ENCODE results near the gene WDR74. TPM values are rescaled to one million over a fixed set of nuclear protein-coding genes. Genes with fewer than 3 reads are reported as not detected.
A peak's percentile ranks its signal among the peaks of the same experiment; 100 is the strongest.

Gene WDR74
- total and polyA plus RNA-seq, 9 of the 15 experiments (the other 6 are each of a cell fraction or from before 2014, with no cell fraction given): 32.7 to 210 (median 114) TPM

DNA sequence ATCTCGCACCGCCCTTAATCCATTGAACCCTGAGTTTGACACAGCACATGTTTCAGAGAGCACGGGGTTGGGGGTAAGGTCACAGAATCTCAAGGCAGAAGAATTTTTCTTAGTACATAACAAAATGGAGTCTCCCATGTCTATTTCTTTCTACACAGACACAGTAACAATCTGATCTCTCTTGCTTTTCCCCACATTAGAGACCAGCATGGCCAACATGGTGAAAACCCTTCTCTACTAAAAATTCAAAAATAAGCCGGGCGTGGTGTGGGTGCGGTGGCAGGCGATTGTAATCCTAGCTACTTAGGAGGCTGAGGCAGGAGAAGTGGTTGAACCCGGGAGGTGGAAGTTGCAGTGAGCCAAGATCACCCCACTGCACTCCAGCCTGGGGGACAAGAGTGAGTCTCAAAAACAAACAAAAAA lies 19.9 kb upstream of the WDR74 start (continued):
- TF ChIP-seq, protein P1, sequence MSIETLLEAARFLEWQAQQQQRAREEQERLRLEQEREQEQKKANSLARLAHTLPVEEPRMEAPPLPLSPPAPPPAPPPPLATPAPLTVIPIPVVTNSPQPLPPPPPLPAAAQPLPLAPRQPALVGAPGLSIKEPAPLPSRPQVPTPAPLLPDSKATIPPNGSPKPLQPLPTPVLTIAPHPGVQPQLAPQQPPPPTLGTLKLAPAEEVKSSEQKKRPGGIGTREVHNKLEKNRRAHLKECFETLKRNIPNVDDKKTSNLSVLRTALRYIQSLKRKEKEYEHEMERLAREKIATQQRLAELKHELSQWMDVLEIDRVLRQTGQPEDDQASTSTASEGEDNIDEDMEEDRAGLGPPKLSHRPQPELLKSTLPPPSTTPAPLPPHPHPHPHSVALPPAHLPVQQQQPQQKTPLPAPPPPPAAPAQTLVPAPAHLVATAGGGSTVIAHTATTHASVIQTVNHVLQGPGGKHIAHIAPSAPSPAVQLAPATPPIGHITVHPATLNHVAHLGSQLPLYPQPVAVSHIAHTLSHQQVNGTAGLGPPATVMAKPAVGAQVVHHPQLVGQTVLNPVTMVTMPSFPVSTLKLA (conservative IDR thresholded peaks at IDR 0.05): peak; percentile 47 to 71; a peak in 3 of 4 replicates
- peak; percentile 66; the same call in 1 of the 2 replicates for TF ChIP-seq SMAD4 (CRISPR knock-in tag; conservative IDR thresholded peaks at IDR 0.05)
- TF ChIP-seq, protein P2, sequence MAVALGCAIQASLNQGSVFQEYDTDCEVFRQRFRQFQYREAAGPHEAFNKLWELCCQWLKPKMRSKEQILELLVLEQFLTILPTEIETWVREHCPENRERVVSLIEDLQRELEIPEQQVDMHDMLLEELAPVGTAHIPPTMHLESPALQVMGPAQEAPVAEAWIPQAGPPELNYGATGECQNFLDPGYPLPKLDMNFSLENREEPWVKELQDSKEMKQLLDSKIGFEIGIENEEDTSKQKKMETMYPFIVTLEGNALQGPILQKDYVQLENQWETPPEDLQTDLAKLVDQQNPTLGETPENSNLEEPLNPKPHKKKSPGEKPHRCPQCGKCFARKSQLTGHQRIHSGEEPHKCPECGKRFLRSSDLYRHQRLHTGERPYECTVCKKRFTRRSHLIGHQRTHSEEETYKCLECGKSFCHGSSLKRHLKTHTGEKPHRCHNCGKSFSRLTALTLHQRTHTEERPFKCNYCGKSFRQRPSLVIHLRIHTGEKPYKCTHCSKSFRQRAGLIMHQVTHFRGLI (CRISPR knock-in tag; IDR thresholded peaks at IDR 0.05): peak; percentile 64

DNA sequence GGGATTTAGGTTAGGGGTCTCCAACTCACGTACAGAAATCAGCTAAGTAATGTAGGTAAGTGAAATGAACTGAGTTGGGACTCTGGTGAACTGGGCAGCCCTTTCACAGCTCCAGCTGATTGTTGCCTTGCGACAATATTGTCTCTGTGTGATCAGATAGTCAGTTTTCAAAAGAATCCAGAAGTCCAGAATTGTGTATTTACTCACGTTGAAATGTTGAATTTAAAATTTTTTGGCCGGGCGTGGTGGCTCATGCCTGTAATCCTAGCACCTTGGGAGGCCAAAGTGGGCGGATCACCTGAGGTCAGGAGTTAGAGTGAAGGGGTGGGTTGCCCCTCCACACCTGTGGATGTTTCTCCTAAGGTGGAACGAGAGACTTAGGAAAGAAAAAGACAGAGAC lies 18.8 kb upstream of the WDR74 start:
- Histone ChIP-seq H2AFZ (ENCODE audit: low read depth, low read length) (no peak overlapping the region), H3K4me3 (peak overlapping the region; percentile 74), H3K9ac (ENCODE audit: insufficient read depth in 1 of 2, low read depth in 2 of 2, low read length in 2 of 2) (peak overlapping the region; percentile 29 to 96; a peak in 3 of 4 replicates), H3K9me1 (ENCODE audit: control insufficient read depth, insufficient read depth, low read length) (no peaks in the 10 kb centered on the region), H3K27ac (ENCODE audit: extremely low read depth, low read depth, low read length) (peak overlapping the region; percentile 99), H3K4me2 (ENCODE audit: insufficient read depth, low read length) (peak overlapping the region; percentile 99), H3K36me3 (ENCODE audit: control insufficient read depth, insufficient read depth, low read length) (peaks cover 54% of the 10 kb centered on the region), H3K4me1 (replicated peaks in 1 of 2; ENCODE audit: control insufficient read depth in 2 of 2, insufficient read depth in 2 of 2, low read length in 2 of 2) (peaks cover 26% of the 10 kb centered on the region in 2 experiments; a peak in 4 of 5 replicates), H3K9me3 (replicated peaks; ENCODE audit: control insufficient read depth, insufficient read depth, low read depth, low read length) (no peaks in the 10 kb centered on the region), H4K20me1 (replicated peaks; ENCODE audit: control insufficient read depth, insufficient read depth, low read length) (peaks cover 23% of the 10 kb centered on the region), H3K79me2 (ENCODE audit: control insufficient read depth, insufficient read depth, low read length) (peaks cover 99% of the 10 kb centered on the region), H3K27me3 (ENCODE audit: control insufficient read depth in 2 of 2, insufficient read depth in 2 of 2, low read length in 2 of 2) (no peaks in the 10 kb centered on the region)
- in situ Hi-C loops (cut with MboI): loop anchor here (25.0 kb wide), 1 partner anchor 471 kb away; no protein-coding TSS in a partner anchor
- ChIA-PET CTCF (ENCODE audit: low intra/inter-chr PET ratio) (no interaction called here), POLR2A (interaction anchor here (0.6 to 10.0 kb wide), 11 partner anchors 8 to 193 kb away, joined by 3 to 403 read pairs (median 3); partner anchors contain the start of genes C11orf98, CSKMT, HNRNPUL2 and SLC3A2)
- DNase-seq (ENCODE audit: extremely low read depth in 1 of 4, low spot score in 3 of 4) (peak in 1 of 4 experiments; percentile 44), FAIRE-seq (no peak), ATAC-seq (no peak)
- TF ChIP-seq TEAD2 (tag; IDR thresholded peaks at IDR 0.05): no peak
- TF ChIP-seq HDAC1 (IDR thresholded peaks at IDR 0.05): 0 out of 4 replicates have a peak, but pooled peaks of 1 of the 2 experiments have one; percentile 28
- TF ChIP-seq SIN3A (IDR thresholded peaks at IDR 0.05; ENCODE audit: borderline replicate concordance in 2 of 2, control insufficient read depth in 1 of 2, low read depth in 2 of 2, low read length in 2 of 2): peak; percentile 46 to 77; a peak in 2 of 4 replicates
- TF ChIP-seq, protein P3, sequence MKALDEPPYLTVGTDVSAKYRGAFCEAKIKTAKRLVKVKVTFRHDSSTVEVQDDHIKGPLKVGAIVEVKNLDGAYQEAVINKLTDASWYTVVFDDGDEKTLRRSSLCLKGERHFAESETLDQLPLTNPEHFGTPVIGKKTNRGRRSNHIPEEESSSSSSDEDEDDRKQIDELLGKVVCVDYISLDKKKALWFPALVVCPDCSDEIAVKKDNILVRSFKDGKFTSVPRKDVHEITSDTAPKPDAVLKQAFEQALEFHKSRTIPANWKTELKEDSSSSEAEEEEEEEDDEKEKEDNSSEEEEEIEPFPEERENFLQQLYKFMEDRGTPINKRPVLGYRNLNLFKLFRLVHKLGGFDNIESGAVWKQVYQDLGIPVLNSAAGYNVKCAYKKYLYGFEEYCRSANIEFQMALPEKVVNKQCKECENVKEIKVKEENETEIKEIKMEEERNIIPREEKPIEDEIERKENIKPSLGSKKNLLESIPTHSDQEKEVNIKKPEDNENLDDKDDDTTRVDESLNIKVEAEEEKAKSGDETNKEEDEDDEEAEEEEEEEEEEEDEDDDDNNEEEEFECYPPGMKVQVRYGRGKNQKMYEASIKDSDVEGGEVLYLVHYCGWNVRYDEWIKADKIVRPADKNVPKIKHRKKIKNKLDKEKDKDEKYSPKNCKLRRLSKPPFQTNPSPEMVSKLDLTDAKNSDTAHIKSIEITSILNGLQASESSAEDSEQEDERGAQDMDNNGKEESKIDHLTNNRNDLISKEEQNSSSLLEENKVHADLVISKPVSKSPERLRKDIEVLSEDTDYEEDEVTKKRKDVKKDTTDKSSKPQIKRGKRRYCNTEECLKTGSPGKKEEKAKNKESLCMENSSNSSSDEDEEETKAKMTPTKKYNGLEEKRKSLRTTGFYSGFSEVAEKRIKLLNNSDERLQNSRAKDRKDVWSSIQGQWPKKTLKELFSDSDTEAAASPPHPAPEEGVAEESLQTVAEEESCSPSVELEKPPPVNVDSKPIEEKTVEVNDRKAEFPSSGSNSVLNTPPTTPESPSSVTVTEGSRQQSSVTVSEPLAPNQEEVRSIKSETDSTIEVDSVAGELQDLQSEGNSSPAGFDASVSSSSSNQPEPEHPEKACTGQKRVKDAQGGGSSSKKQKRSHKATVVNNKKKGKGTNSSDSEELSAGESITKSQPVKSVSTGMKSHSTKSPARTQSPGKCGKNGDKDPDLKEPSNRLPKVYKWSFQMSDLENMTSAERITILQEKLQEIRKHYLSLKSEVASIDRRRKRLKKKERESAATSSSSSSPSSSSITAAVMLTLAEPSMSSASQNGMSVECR (CRISPR knock-in tag; IDR thresholded peaks at IDR 0.05): 0 out of 2 replicates have a peak, but pooled peaks have one; percentile 29
- TF ChIP-seq RFX1 (IDR thresholded peaks at IDR 0.05): peak; percentile 49; the same call in 1 of the 2 replicates
- TF ChIP-seq TFAM (CRISPR knock-in tag; conservative IDR thresholded peaks at IDR 0.05): no peak
- TF ChIP-seq, protein P4, sequence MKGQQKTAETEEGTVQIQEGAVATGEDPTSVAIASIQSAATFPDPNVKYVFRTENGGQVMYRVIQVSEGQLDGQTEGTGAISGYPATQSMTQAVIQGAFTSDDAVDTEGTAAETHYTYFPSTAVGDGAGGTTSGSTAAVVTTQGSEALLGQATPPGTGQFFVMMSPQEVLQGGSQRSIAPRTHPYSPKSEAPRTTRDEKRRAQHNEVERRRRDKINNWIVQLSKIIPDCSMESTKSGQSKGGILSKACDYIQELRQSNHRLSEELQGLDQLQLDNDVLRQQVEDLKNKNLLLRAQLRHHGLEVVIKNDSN (CRISPR knock-in tag; IDR thresholded peaks at IDR 0.05): 0 out of 2 replicates have a peak, but pooled peaks have one; percentile 18
- no TSS peak for BruUV-seq (replicated peaks)
- WGBS (ENCODE audit: insufficient coverage, low coverage, missing lambda C conversion rate): 2% methylated on average over 7 of the region's 7 CpGs
- intact Hi-C loops (cut with micrococcal nuclease): loop anchor here (5.0 kb wide), 1 partner anchor 461 kb away; no protein-coding TSS in a partner anchor

All from K562 (cell line).